H1 (cell line): Measurements from ENCODE around the gene MGAT5. TPM values are rescaled to one million over a fixed set of nuclear protein-coding genes. Genes with fewer than 3 reads are reported as not detected.

Experiments used
- GTF2F1 ChIP-seq: IDR thresholded peaks from 2 replicates; pipeline ENCODE4 v1.6.1; 2012; ENCODE audit warnings: low read depth, low read length, improper control_type of control experiment, borderline replicate concordance
- NRF1 ChIP-seq: IDR thresholded peaks from 2 replicates; pipeline ENCODE4 v1.6.1; 2011; ENCODE audit warnings: mild to moderate bottlenecking, low read depth, low read length, improper control_type of control experiment
- POU5F1 ChIP-seq: IDR thresholded peaks from 2 replicates; pipeline ENCODE4 v1.6.1; 2011; ENCODE audit warnings: low read depth, mild to moderate bottlenecking, low read length, moderate library complexity
- RFX5 ChIP-seq: IDR thresholded peaks from 2 replicates; pipeline ENCODE4 v1.6.1; 2011; ENCODE audit warnings: low read depth, low read length, improper control_type of control experiment, borderline replicate concordance
- RXRA ChIP-seq: IDR thresholded peaks from 2 replicates; pipeline ENCODE4 v1.6.1; 2011; ENCODE audit warnings: low read depth, mild to moderate bottlenecking, low read length, moderate library complexity; ENCODE audit not compliant: insufficient read depth
- SUZ12 ChIP-seq: fragments of 200-600 bp; sonication (generic); IDR thresholded peaks from 2 replicates; pipeline ENCODE4 v1.6.1; 2012; ENCODE audit warnings: mild to moderate bottlenecking, inconsistent platforms, low read length, moderate library complexity, mixed read lengths
- ZNF274 ChIP-seq: IDR thresholded peaks from 2 replicates; pipeline ENCODE4 v1.7.0; 2012; ENCODE audit warnings: low read length, borderline replicate concordance; ENCODE audit errors: extremely low read depth
- polyA plus RNA-seq, 7 experiments: library from polyadenylated mRNA; depleted of rRNA in 3 of 7; stranded (reverse) in 5 of 7; unstranded in 2 of 7; fragments of >200 nt in 5 of 7; fragments of 200-250 nt in 2 of 7; gene quantifications; 1 replicate in 5 of 7; 2 replicates in 1 of 7; 4 replicates in 1 of 7; pipeline versions ENCODE4 v1.2.1 to v1.2.3, GENCODE V29; 2011 to 2013; ENCODE audit warnings: missing spikeins in 2 of 7, mixed read lengths in 2 of 7
- total RNA-seq: library from RNA; stranded (reverse); fragmentation: NEBNext Ultra II Directional; extraction: Animal tissue kit (Norgen Biotek cat#: 25700); gene quantifications from 2 replicates; pipeline ENCODE4 v1.2.1, GENCODE V29; 2021

The MGAT5 gene
- total and polyA plus RNA-seq, 2 of the 8 experiments (the other 6 are each of a cell fraction or from before 2014, with no cell fraction given): 11.2 to 49.2 TPM

- TF ChIP-seq GTF2F1 (no peak), POU5F1 (no peak), RFX5 (no peak), SUZ12 (no peak), ZNF274 (no peak), RXRA (no peak), NRF1 (no peak)
- TF ChIP-seq, all 59 proteins: peak for 0
Measured at GRCh38 chr2:134277223-134277622, 23.4 kb downstream of the MGAT5 start (continued).
